AG09319 (cell line): ENCODE measurements around the gene HADH.

Experiments
- DNase-seq: peaks from one replicate; pipeline ENCODE4 v3.0.0-alpha.2; 2010; ENCODE audit warnings: low read depth; ENCODE audit errors: extremely low read depth
- TF ChIP-seq, protein P1 (sequence below): IDR thresholded peaks from 2 replicates; pipeline ENCODE4 v1.5.1; 2011; ENCODE audit warnings: low read depth, mild to moderate bottlenecking, inconsistent platforms, low read length, moderate library complexity

HADH gene

DNA sequence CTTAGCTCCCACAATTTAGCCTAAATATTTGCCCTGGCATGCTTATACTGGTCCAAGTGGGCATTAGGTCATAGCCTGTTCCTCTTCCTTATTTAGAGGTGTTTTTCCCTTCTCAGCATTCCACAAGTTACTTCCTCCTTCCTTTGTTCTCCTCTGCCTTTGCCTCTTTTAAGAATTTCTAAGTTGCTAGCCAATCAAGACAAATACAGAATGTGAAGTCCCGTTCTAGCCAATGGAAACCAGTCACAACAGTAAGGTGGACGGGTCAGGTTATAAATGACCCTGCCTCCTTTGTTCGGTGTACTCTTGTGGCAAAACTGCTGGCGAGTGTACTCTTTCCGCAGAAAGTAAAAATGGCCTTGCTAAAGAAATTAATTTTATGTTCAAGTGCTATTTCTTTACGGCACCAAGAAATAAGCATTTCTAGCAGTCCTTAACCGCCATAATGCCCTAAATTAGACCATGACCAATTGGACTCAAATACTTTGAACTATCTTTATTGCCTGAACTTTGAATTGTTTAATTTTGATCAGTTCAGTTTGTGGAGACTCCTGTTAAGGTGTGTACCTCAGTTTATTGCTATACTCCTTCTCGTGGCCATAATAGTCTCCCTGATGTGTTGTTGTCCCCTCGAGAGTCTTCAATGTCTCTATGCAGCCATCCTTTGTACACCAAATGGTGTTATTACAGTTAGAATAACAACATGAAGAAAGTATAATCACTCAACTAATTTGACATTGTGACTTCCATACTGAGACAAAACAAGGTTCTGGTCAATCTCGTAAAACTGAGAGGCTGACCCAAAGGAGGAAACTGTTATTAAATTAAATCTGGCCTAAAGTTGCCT is 1.6 kb upstream of the HADH start:
- TF ChIP-seq, protein P1, sequence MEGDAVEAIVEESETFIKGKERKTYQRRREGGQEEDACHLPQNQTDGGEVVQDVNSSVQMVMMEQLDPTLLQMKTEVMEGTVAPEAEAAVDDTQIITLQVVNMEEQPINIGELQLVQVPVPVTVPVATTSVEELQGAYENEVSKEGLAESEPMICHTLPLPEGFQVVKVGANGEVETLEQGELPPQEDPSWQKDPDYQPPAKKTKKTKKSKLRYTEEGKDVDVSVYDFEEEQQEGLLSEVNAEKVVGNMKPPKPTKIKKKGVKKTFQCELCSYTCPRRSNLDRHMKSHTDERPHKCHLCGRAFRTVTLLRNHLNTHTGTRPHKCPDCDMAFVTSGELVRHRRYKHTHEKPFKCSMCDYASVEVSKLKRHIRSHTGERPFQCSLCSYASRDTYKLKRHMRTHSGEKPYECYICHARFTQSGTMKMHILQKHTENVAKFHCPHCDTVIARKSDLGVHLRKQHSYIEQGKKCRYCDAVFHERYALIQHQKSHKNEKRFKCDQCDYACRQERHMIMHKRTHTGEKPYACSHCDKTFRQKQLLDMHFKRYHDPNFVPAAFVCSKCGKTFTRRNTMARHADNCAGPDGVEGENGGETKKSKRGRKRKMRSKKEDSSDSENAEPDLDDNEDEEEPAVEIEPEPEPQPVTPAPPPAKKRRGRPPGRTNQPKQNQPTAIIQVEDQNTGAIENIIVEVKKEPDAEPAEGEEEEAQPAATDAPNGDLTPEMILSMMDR = no peak
- no peak for DNase-seq

DNA sequence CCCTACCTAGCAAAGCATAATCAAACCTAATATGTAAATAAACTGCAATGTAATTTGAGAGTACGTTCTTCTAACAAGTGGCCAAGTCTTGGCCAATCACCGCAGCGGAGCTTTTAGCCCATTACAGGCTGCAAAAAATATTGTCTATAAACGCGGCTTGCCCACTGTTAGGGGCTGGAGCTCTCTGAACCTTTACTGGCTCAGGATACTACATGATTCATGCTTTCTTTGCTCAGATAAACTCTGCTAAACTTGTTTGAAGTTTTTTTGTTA is 990 bp upstream of the HADH start:
- TF ChIP-seq, protein P1 = no peak
- DNase-seq = no peak

DNA sequence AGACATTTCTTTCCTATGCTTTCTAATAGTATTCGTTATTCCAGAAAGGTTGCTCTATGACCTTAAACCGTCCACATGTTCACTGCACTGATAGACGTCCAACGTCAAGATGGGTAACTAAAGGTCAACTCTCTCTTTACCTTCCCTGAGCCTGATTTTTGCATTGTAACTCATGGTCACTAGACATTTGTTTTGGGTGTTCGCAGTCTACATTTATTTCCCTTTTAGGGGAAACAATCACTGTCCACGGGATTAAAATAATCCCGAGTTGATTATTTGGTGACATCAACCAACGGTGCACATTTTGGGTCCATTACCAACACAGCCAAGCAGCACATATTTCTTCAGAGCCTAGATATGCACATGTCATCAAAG is 540 bp upstream of the HADH start:
- no peak for DNase-seq
- TF ChIP-seq, protein P1 = no peak

DNA sequence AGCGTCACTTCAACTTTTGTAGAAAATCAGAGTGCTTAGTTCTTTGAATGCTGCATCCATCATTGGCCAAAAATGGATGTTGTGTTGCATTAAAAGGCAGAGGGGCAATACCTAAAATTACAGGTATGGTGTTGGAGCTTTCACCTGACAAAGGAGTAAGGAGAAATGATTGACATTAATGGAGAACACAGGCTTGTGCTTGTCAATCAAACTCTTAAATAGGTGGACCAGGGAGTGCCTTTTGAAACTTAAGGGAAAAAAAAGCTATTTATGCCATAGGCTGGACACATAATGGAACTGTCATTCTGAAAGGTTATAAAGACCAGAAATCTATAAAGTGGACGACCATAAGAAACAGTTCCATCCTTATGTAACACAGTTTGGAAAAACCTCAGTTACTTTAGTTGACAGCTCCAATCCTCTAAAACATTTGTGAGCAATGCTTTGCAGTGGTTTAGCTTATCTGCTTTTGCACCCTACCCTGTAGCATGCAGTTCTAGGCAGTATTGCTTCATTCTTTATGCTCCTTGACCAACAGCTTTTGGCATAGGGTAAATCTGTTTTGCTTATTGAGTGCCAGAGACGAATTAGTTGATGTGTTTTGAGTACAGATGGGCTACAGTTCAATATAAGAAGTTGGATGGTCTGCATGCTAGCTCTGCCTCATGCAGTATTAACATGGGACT is 2.4 kb downstream of the HADH start:
- DNase-seq = no peak
- TF ChIP-seq, protein P1 = no peak

DNA sequence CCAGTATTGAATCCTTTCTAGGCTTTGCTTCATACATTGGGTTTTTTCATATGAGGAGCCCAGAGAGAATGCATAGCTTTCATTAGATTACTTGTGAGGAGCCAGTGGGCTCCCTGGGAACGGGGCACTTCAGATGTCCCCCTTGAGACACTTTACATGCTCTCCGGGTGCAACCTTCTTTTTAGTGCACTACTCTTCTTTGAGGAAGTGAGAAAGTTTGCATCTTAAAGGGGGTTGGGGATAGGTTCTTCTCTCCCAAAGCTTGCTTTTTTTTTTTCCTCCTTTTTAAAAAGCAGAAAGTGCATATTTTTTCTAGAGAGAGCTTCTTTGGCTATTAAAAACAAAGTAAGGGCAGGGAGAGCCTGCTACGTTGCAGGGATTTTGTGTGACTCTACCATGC is 4.3 kb downstream of the HADH start:
- no peak for DNase-seq
- TF ChIP-seq, protein P1 = no peak

DNA sequence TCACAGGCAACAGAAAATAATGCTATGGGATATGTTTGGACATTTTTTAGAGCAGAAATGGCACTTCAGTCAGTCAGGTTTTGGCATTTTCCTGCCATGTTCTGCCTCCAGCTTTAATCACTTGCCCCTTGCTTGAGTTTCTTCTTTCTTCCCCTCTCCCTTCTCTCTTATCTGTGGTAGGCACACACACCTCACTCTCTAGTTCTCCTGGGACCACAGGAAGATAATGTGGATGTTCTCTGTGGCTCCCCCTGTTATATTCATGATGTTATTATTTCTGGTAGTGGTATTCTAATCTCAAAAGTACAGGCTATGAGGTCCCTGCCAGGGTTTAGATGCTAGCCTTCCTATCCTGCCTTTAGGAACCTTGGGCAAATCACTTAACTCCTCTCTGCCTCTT is 5.2 kb downstream of the HADH start:
- DNase-seq = no peak

More for the DNA sequence above, 5.2 kb downstream of the HADH start:
- TF ChIP-seq, protein P1 = no peak
